NCI-H2171 treated with DMSO at 0.1 percent for 48 hours (cell line): ENCODE data around the gene PSMA5.
A peak's percentile ranks its signal among the peaks of the same experiment; 100 is the strongest.

Experiments
- DNase-seq: peaks from one replicate; lab custom pipeline; 2025; lab: John Stamatoyannopoulos, UW

PSMA5 gene

DNA sequence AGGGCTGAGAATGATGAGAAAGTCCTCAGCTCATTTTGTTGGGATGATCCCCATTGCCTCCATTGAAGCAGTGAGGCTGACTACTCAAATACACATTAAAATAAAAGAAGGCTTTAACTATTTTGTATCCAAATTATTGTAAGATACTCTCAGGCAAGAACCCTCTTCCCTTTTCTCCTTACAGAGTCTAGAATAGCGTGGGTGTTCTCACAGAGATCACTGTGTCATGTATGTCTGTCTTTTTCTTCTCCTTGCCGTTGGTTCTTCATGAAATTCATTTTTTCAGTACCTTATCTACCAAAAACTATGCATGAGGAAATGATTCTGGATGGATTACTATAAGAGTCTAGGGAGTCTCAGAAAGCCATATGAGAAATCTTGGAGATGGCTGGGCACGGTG is 58.6 kb downstream of the PSMA5 start:
- no peak for DNase-seq

DNA sequence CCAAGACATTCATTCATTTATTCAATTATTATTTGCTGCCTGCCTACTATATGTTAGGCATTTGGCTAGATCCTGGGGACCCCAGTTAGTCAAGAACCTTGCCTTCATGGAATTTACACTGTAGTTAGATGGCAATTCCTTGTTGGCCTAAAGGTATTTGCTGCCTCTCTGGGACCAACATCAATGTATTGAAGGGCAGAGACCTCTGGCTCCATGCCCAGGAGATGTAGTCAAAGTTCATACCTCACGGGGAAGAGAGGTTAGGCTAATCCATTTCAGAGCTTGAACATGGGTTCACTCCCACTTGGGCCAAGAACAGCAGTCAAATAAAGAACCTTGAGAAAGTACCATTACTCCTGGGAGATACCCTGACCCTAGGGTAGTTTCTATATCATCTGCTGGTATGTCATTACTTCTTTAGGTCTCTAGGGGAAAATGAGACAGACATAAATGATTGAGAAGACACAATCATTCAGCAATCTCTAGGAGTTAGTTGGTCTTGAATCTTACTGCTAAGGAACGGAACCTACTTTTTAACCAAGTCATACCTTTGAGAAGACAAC is 60.5 kb downstream of the PSMA5 start:
- no peak for DNase-seq

DNA sequence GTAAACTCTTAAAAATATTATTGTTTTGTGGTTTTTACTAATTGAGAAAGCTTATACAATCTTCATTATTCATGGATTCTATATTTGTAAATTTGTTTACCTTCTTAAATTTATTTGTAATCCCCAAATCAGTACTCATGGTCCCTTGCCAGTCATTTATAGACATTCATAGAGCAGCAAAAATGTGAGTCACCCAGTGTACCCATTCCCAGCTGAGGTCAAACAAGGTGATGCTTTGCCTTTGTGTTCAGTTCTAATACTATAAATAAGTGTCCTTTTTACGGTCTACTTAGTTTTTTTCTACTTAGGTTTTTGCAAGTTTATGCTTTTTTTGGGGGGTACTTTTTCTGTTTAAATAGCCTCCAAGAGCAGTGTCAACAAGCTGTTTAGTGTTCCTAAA is 64.6 kb downstream of the PSMA5 start:
- DNase-seq = no peak

DNA sequence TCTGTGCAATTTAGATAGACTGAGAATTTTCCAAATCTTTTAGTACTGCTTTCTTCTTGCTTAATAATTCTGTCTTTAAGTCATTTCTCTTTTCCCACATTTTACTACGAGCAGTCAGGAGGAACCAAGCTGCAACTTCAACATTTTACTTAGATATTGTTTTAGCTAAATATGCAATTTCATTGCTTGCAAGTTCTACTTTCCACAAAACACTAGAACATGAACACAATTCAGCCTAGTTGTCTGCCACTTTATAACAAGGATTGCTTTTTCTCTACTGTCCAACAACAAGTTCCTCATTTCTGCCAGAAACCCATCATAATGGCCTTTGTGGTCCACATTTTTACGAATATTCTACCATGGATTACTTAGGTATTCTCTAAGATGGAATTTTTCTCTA is 65.2 kb downstream of the PSMA5 start:
- DNase-seq = no peak

DNA sequence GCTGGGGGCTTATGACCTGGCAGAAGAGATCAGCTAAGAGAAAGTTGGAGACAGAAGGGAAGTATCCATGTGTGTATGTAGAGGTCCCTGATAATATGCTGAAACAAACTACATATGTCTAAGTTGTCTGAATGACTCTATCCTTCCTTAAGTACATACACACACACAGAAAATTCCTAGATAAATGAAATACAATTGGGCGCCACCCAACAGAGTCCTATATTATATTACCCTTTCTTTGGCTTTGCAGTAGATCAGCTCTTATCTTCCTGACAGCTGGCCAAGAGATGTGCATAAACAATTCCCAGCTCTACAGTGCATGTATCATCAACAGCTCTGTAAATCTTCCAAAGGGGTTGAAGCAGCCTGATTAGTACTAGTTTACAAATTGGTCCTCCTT is 68.6 kb downstream of the PSMA5 start:
- peak; percentile 84 for DNase-seq

DNA sequence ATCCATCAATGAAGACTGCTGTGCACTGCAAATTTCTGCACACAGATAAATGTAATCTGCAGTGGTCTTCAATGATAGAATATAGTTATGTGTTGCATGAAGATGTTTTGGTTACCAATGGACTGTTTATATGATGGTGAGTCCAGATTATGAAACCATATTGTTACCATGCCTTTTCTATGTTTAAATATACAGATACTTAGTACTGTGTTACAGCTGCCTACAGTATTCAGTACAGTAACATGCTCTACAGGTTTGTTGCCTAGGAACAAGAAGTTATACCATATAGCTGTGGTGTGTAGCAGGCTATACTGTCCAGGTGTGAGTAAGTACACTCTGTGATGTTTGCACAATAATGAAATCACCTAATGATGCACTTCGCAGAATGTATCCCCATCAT is 69.3 kb downstream of the PSMA5 start:
- DNase-seq = no peak

DNA sequence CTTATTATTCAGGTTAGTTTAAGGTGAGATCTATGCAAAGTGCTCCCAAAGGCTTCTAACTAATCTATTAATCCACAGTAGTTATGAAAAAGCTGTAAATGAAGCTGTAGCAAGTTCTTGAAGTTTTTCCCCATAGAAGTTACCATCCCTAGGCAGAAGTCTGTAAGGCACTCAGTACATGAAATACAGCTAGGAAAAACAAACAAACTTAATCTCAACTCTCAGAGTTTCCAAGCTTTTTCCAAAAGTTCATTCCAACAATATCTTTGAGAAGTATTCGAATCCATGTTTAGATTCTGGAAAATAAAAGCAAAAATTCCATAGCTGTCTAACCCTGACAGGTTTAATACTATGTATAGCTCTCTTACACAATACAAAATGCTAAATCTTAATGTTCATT is 69.7 kb downstream of the PSMA5 start:
- no peak for DNase-seq

DNA sequence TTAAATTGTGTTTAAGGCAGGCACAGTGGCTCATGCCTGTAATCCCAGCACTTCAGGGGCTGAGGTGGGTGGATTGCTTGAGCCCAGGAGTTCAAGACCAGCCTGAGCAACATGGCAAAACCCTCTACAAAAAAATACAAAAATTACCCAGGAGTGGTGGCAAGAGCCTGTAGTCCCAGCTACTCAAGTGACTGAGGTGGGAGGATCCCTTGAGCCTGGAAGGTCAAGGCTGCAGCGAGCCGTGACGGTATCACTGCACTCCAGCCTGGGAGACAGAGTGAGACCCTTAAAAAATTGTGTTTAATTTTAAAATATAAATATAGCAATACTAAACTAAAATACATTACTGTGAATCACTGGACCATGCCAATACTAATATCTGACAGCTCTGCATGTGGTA is 71.3 kb downstream of the PSMA5 start:
- no peak for DNase-seq

DNA sequence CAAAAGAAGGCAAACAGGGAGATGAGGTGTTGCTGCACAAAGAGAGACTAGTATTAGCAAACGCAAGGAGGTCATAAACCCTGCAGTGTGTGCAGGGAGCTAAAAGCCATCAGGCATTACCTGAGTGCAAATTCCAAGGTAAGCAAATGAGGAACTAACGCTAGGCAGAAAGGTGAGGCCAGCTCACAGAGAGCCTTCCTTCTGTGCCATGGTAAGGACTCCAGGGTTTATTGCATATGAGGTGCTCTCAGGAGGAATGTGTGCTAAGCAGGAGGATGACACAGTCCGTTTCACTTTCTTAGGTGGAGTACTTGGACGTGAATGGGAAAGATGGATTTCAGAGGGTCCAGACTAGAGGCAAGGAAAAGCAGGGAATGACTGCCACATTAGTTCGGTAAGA is 74.8 kb downstream of the PSMA5 start:
- DNase-seq = no peak

DNA sequence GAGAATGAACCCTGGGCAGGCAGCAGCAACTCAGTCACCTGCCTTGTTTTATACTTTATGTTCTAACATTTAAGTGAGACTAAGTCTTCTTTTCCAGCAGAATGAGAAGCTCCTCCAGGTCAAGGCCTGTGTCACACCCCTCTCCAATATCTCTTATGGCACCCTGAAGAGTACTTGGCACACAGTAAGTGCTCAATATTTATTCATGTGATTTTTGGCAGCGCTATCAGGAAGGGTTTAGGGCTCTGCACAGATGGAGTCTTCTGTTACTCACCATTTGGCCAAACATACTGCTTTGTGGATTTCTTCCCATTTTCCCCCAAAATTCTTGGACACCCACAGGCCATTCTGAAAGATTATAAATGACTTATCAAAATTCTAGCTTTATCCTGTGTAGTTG is 75.6 kb downstream of the PSMA5 start:
- no peak for DNase-seq

DNA sequence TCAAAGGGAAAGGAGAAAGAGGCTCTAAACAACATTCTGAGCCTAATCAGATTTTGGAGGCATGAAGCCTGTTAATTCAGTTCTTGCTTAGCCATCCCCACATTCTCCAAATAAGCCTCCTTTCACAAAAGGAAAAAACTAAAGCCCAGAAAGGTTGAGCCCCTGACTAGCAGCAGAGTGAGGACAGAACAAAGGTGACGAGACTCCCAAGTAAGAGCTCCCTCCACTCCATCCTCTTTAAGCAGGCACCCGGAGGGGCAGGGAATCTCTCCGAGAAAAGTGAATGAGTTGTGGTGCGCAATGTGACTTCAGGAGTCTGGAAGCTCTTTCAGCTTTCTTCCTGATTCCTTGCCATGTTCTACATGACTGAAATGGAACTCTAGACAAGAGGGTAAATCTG is 76.1 kb downstream of the PSMA5 start:
- no peak for DNase-seq
